HCT116 (cell line): ENCODE results near the gene HRH4. TPM values are rescaled to one million over a fixed set of nuclear protein-coding genes. Genes with fewer than 3 reads are reported as not detected.

Experiments used
- ATAC-seq: fragments of 200-7000 bp; cut with Tn5 transposase; 2 replicates; pipeline ENCODE4 v1.9.1; 2020; ENCODE audit warnings: mild to moderate bottlenecking, moderate library complexity
- BruUV-seq: library from RNA; stranded (reverse); fragments of 400-500 nt; replicated peaks from 2 replicates; lab custom pipeline; 2021; lab: Mats Ljungman, UMichigan
- CTCF ChIA-PET: fragments of 300-600 bp; sonication (Branson Sonifier 250); formaldehyde crosslinking; loops from one replicate; lab custom pipeline; 2021; ENCODE audit warnings: antibody characterized with exemption; lab: Charles Lee
- POLR2A ChIA-PET: fragments of 300-600, 350-600 bp; sonication (Branson Sonifier 250); formaldehyde crosslinking; loops from one replicate; lab custom pipeline; 2021; ENCODE audit warnings: antibody characterized with exemption; lab: Charles Lee
- RAD21 ChIA-PET, 2 experiments: fragments of 300-600 bp; sonication (Branson Sonifier 250); formaldehyde crosslinking; loops; one replicate each; lab custom pipeline; 2023; ENCODE audit warnings: low total read pairs in 2 of 2; ENCODE audit not compliant: uncharacterized antibody in 2 of 2, unreplicated experiment in 2 of 2, low non-redundant PET in 1 of 2; lab: Charles Lee
- DNase-seq: peaks from one replicate; pipeline ENCODE4 v3.0.0-alpha.2; 2010; ENCODE audit warnings: low read depth, low spot score
- H2AFZ ChIP-seq: fragments of 200-600 bp; shearing (Covaris generic), sonication (generic); 2 replicates; pipeline ENCODE4 v1.6.1; 2017; ENCODE audit warnings: low read depth, mixed run types, mixed read lengths, antibody characterized with exemption, low read length; ENCODE audit not compliant: poor library complexity, severe bottlenecking
- H3K27ac ChIP-seq: 2 replicates; pipeline ENCODE4 v1.5.1; 2012; ENCODE audit warnings: low read depth, low read length
- H3K27me3 ChIP-seq: fragments of 200-600 bp; sonication (generic); 2 replicates; pipeline ENCODE4 v1.6.1; 2016; ENCODE audit warnings: mixed run types, low read length, mixed read lengths; ENCODE audit not compliant: insufficient read depth
- H3K36me3 ChIP-seq, 2 experiments: fragments of 200-500 bp in 1 of 2; fragments of 200-600 bp in 1 of 2; sonication (Bioruptor generic) in 1 of 2; sonication (generic) in 1 of 2; 2 replicates each; pipeline versions ENCODE4 v1.5.1 to v1.6.1; 2014 to 2016; ENCODE audit warnings: low read length in 2 of 2, inconsistent platforms in 1 of 2, mixed read lengths in 1 of 2, mixed run types in 1 of 2; ENCODE audit not compliant: insufficient read depth in 2 of 2, control insufficient read depth in 1 of 2
- H3K4me1 ChIP-seq, 2 experiments: fragments of 200-600 bp in 1 of 2; sonication (generic) in 1 of 2; 2 replicates each; pipeline versions ENCODE4 v1.5.1 to v1.6.1; 2012 to 2017; ENCODE audit warnings: low read length in 2 of 2, inconsistent platforms in 1 of 2, mild to moderate bottlenecking in 1 of 2, mixed read lengths in 1 of 2, mixed run types in 1 of 2, moderate library complexity in 1 of 2; ENCODE audit not compliant: insufficient read depth in 2 of 2, control insufficient read depth in 1 of 2
- H3K4me2 ChIP-seq: fragments of 200-600 bp; sonication (generic); 2 replicates; pipeline ENCODE4 v1.6.1; 2017; ENCODE audit warnings: mixed run types, low read length, mixed read lengths
- H3K4me3 ChIP-seq, 2 experiments: fragments of 200-600 bp in 1 of 2; sonication (generic) in 1 of 2; replicated peaks in 1 of 2; 2 replicates each; pipeline ENCODE4 v1.5.1; 2011 to 2016; ENCODE audit warnings: low read length in 2 of 2, control low read depth in 1 of 2, low read depth in 1 of 2, mild to moderate bottlenecking in 1 of 2, mixed read lengths in 1 of 2, mixed run types in 1 of 2
- H3K79me2 ChIP-seq: fragments of 200-600 bp; sonication (generic); 2 replicates; pipeline ENCODE4 v1.6.1; 2017; ENCODE audit warnings: mild to moderate bottlenecking, mixed run types, low read length, moderate library complexity, mixed read lengths; ENCODE audit not compliant: insufficient read depth
- H3K9ac ChIP-seq: fragments of 200-600 bp; sonication (generic); 2 replicates; pipeline ENCODE4 v1.6.1; 2016; ENCODE audit warnings: low read length, mixed read lengths
- H3K9me2 ChIP-seq: fragments of 200-600 bp; sonication (generic), shearing (Covaris generic); 2 replicates; pipeline ENCODE4 v1.6.1; 2017; ENCODE audit warnings: mixed run types, mild to moderate bottlenecking, moderate library complexity; ENCODE audit not compliant: insufficient read depth
- H3K9me3 ChIP-seq, 2 experiments: fragments of 200-500 bp in 1 of 2; fragments of 200-600 bp in 1 of 2; sonication (Bioruptor generic) in 1 of 2; sonication (generic) in 1 of 2; 2 replicates each; pipeline ENCODE4 v1.6.1; 2014 to 2017; ENCODE audit warnings: low read length in 2 of 2, mixed read lengths in 2 of 2, inconsistent platforms in 1 of 2, low read depth in 1 of 2, mild to moderate bottlenecking in 1 of 2, mixed run types in 1 of 2, moderate library complexity in 1 of 2; ENCODE audit not compliant: control insufficient read depth in 1 of 2, insufficient read depth in 1 of 2
- H4K20me1 ChIP-seq: fragments of 200-600 bp; sonication (generic), shearing (Covaris generic); 2 replicates; pipeline ENCODE4 v1.6.1; 2017; ENCODE audit warnings: mixed run types, mild to moderate bottlenecking, moderate library complexity; ENCODE audit not compliant: insufficient read depth
- CBX3 ChIP-seq: IDR thresholded peaks from 2 replicates; pipeline ENCODE4 v1.6.1; 2012; ENCODE audit warnings: low read depth
- ELF1 ChIP-seq: IDR thresholded peaks from 2 replicates; pipeline ENCODE4 v1.6.1; 2012; ENCODE audit warnings: low read depth, borderline replicate concordance
- JUND ChIP-seq: IDR thresholded peaks from 2 replicates; pipeline ENCODE4 v1.6.1; 2012
- SIN3A ChIP-seq: IDR thresholded peaks from 2 replicates; pipeline ENCODE4 v1.6.1; 2012; ENCODE audit warnings: low read depth
- TCF7L2 ChIP-seq: IDR thresholded peaks from 2 replicates; pipeline ENCODE4 v1.7.0; 2011; ENCODE audit warnings: borderline replicate concordance, inconsistent platforms; ENCODE audit not compliant: insufficient read depth, insufficient read length; ENCODE audit errors: extremely low read depth
- ZFX ChIP-seq: fragments of 450-650 bp; IDR thresholded peaks from 2 replicates; pipeline ENCODE4 v1.6.1; 2017
- ZNF274 ChIP-seq: fragments of 200-500 bp; sonication (Bioruptor generic); IDR thresholded peaks from 2 replicates; pipeline ENCODE4 v1.6.1; 2014; ENCODE audit warnings: mild to moderate bottlenecking, low read depth, low read length, inconsistent platforms
- intact Hi-C: fragments of 100-400 bp; cut with micrococcal nuclease; formaldehyde crosslinking; loops from 2 replicates; pipeline ENCODE4 v1.10.0; 2022
- total RNA-seq: library from RNA; stranded (reverse); gene quantifications from one replicate; pipeline ENCODE4 v1.2.1, GENCODE V29; 2021; ENCODE audit not compliant: unreplicated experiment
- TF ChIP-seq, protein P1 (sequence below): IDR thresholded peaks from 2 replicates; pipeline ENCODE4 v1.6.1; 2012
- TF ChIP-seq, protein P2 (sequence below), 3 experiments: fragments of 200-600 bp in 1 of 3; sonication (generic) in 1 of 3; IDR thresholded peaks in 2 of 3; conservative IDR thresholded peaks in 1 of 3; 2 replicates each; pipeline ENCODE4 v1.5.1; 2012 to 2017; ENCODE audit warnings: low read depth in 2 of 3, low read length in 2 of 3, antibody characterized with exemption in 1 of 3, borderline replicate concordance in 1 of 3, control low read depth in 1 of 3, mild to moderate bottlenecking in 1 of 3, mixed read lengths in 1 of 3, mixed run types in 1 of 3, moderate library complexity in 1 of 3; ENCODE audit not compliant: insufficient read depth in 1 of 3
- TF ChIP-seq, protein P3 (sequence below): IDR thresholded peaks from 2 replicates; pipeline ENCODE4 v1.6.1; 2012; ENCODE audit warnings: low read depth

HRH4 gene
- total RNA-seq, 1 experiment from 2014 or later, result not detected

DNA sequence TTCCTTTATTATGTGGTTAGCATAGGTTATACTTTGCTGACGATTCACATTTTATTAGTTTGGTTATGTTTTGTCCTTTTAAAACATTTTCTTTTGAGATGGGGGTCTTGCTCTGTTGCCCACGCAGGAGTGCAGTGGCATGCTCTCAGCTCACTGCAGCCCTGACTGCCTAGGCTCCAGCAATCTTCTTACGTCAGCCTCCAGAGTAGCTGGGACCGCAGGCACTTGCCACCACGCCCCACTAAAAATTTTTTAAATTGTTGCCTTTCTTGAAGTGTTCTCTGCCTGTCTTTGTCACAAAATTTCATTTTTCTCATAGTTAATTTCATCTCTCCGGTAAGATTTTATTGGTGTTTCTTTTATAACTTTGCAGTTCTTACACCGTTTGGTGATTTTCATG lies 18.9 kb downstream of the HRH4 start:
- intact Hi-C loops, result no loop called here
- TF ChIP-seq, protein P1, sequence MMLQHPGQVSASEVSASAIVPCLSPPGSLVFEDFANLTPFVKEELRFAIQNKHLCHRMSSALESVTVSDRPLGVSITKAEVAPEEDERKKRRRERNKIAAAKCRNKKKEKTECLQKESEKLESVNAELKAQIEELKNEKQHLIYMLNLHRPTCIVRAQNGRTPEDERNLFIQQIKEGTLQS, result no peak
- TF ChIP-seq TCF7L2 (no peak), JUND (no peak), ELF1 (no peak)
- TF ChIP-seq, protein P2, sequence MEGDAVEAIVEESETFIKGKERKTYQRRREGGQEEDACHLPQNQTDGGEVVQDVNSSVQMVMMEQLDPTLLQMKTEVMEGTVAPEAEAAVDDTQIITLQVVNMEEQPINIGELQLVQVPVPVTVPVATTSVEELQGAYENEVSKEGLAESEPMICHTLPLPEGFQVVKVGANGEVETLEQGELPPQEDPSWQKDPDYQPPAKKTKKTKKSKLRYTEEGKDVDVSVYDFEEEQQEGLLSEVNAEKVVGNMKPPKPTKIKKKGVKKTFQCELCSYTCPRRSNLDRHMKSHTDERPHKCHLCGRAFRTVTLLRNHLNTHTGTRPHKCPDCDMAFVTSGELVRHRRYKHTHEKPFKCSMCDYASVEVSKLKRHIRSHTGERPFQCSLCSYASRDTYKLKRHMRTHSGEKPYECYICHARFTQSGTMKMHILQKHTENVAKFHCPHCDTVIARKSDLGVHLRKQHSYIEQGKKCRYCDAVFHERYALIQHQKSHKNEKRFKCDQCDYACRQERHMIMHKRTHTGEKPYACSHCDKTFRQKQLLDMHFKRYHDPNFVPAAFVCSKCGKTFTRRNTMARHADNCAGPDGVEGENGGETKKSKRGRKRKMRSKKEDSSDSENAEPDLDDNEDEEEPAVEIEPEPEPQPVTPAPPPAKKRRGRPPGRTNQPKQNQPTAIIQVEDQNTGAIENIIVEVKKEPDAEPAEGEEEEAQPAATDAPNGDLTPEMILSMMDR (IDR thresholded peaks at IDR 0.05 in 2 of 3, conservative IDR thresholded peaks at IDR 0.05 in 1 of 3; ENCODE audit: borderline replicate concordance in 1 of 3, insufficient read depth in 1 of 3, low read depth in 2 of 3, low read length in 2 of 3), result no peak
- H3K27ac ChIP-seq, result no peak overlapping the region
- H3K9ac ChIP-seq, result no peak overlapping the region
- H3K27me3 ChIP-seq, result no peaks in the 10 kb centered on the region
- ATAC-seq, result no peak
- H2AFZ ChIP-seq, result no peak overlapping the region
- no peak overlapping the region for H3K4me2 ChIP-seq
- ChIA-PET CTCF (interaction anchor here (2.2 kb wide), 1 partner anchor 8 kb away, joined by 9 read pairs; no protein-coding TSS in a partner anchor), POLR2A (no interaction called here), RAD21 (no interaction called here)
- H3K4me1 ChIP-seq, result no peaks in the 10 kb centered on the region
- no peaks in the 10 kb centered on the region for H4K20me1 ChIP-seq
- H3K4me3 ChIP-seq, result no peak overlapping the region
- no peak for DNase-seq
- H3K36me3 ChIP-seq, result no peaks in the 10 kb centered on the region
- BruUV-seq, result no TSS peak
- no peaks in the 10 kb centered on the region for H3K9me3 ChIP-seq
- H3K9me2 ChIP-seq, result no peaks in the 10 kb centered on the region
- H3K79me2 ChIP-seq, result no peaks in the 10 kb centered on the region

DNA sequence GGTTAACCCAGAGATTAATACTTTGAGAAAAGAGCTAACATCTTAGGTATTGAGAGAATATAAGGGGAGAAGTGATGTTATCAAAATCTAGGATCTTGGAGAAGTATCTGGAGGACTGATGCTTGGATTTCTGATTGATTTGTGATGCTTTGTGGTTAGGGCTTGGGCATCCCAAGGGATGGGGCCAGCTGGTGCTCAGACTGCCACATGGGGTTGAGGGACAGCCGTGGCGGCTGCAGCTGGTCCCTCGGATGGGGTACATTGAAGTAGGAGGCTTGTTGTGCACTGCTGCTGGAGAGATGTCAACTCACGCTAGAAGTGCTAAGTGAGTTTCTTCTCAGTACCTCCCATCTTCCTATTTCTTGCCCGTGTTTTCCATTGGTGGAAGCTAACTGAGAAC lies 22.4 kb downstream of the HRH4 start:
- H2AFZ ChIP-seq, result no peak overlapping the region
- no peaks in the 10 kb centered on the region for H3K9me2 ChIP-seq
- no peak overlapping the region for H3K27ac ChIP-seq
- no peaks in the 10 kb centered on the region for H3K79me2 ChIP-seq
- H3K36me3 ChIP-seq, result no peaks in the 10 kb centered on the region
- no peak overlapping the region for H3K4me3 ChIP-seq
- H3K4me1 ChIP-seq, result 0 out of 4 replicates have a peak, but pooled peaks cover 0 to 1% of the 10 kb centered on the region in 2 experiments
- CTCF ChIA-PET, result interaction anchor here (1.2 kb wide), 1 partner anchor 9 kb away, joined by 3 read pairs; no protein-coding TSS in a partner anchor
- no peaks in the 10 kb centered on the region for H3K27me3 ChIP-seq
- H4K20me1 ChIP-seq, result no peaks in the 10 kb centered on the region
- no peak overlapping the region for H3K9ac ChIP-seq
- no peak overlapping the region for H3K4me2 ChIP-seq
- RAD21 ChIA-PET, result no interaction called here
- POLR2A ChIA-PET, result no interaction called here
- ATAC-seq (no peak), DNase-seq (no peak)
- BruUV-seq, result no TSS peak
- intact Hi-C loops, result loop anchor here (10.0 kb wide), 1 partner anchor 62 kb away; no protein-coding TSS in a partner anchor
- H3K9me3 ChIP-seq, result no peaks in the 10 kb centered on the region
- TF ChIP-seq ZNF274, result no peak
- TF ChIP-seq JUND, result no peak
- no peak for TF ChIP-seq ELF1
- TF ChIP-seq SIN3A, result no peak
- TF ChIP-seq TCF7L2, result no peak
- TF ChIP-seq, protein P2 (IDR thresholded peaks at IDR 0.05 in 2 of 3, conservative IDR thresholded peaks at IDR 0.05 in 1 of 3; ENCODE audit: borderline replicate concordance in 1 of 3, insufficient read depth in 1 of 3, low read depth in 2 of 3, low read length in 2 of 3), result no peak
- TF ChIP-seq, protein P3, sequence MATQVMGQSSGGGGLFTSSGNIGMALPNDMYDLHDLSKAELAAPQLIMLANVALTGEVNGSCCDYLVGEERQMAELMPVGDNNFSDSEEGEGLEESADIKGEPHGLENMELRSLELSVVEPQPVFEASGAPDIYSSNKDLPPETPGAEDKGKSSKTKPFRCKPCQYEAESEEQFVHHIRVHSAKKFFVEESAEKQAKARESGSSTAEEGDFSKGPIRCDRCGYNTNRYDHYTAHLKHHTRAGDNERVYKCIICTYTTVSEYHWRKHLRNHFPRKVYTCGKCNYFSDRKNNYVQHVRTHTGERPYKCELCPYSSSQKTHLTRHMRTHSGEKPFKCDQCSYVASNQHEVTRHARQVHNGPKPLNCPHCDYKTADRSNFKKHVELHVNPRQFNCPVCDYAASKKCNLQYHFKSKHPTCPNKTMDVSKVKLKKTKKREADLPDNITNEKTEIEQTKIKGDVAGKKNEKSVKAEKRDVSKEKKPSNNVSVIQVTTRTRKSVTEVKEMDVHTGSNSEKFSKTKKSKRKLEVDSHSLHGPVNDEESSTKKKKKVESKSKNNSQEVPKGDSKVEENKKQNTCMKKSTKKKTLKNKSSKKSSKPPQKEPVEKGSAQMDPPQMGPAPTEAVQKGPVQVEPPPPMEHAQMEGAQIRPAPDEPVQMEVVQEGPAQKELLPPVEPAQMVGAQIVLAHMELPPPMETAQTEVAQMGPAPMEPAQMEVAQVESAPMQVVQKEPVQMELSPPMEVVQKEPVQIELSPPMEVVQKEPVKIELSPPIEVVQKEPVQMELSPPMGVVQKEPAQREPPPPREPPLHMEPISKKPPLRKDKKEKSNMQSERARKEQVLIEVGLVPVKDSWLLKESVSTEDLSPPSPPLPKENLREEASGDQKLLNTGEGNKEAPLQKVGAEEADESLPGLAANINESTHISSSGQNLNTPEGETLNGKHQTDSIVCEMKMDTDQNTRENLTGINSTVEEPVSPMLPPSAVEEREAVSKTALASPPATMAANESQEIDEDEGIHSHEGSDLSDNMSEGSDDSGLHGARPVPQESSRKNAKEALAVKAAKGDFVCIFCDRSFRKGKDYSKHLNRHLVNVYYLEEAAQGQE, result no peak
- no peak for TF ChIP-seq CBX3
- no peak for TF ChIP-seq ZFX
